ENCODE measurements around the gene RAX.

The RAX gene

GRCh38 chr18:59300676-59301285, 27.5 kb upstream of the RAX start:
- H3K27ac ChIP-seq, result no peak overlapping the region
- no peaks in the 10 kb centered on the region for H3K9me3 ChIP-seq
- no peak for DNase-seq
- no peak overlapping the region for H3K4me3 ChIP-seq
- peaks cover 0 to 18% of the 10 kb centered on the region in 2 donors for H3K27me3 ChIP-seq
- no peaks in the 10 kb centered on the region for H3K36me3 ChIP-seq
- no peaks in the 10 kb centered on the region for H3K4me1 ChIP-seq
- no peak for TF ChIP-seq CTCF (IDR thresholded peaks at IDR 0.05)
- intact Hi-C loops (cut with DNase I; ENCODE audit: low total_unique reads), result no loop called here

- no peaks in the 10 kb centered on the region for H3K9me3 ChIP-seq
- no peaks in the 10 kb centered on the region for H3K4me1 ChIP-seq
- no peak overlapping the region for H3K4me3 ChIP-seq
- DNase-seq, result no peak
- peaks cover 0 to 15% of the 10 kb centered on the region in 2 donors for H3K27me3 ChIP-seq
- no peak overlapping the region for H3K27ac ChIP-seq
- intact Hi-C loops (cut with DNase I; ENCODE audit: low total_unique reads), result no loop called here
- no peaks in the 10 kb centered on the region for H3K36me3 ChIP-seq
- TF ChIP-seq CTCF (IDR thresholded peaks at IDR 0.05), result no peak
Measured at GRCh38 chr18:59298871-59299270, 25.6 kb upstream of the RAX start.

GRCh38 chr18:59293317-59293716, 20.1 kb upstream of the RAX start:
- Histone ChIP-seq H3K27ac (no peak overlapping the region), H3K36me3 (no peaks in the 10 kb centered on the region), H3K9me3 (no peaks in the 10 kb centered on the region), H3K4me1 (no peaks in the 10 kb centered on the region), H3K27me3 (peaks cover 0 to 9% of the 10 kb centered on the region in 2 donors), H3K4me3 (no peak overlapping the region)
- no peak for TF ChIP-seq CTCF (IDR thresholded peaks at IDR 0.05)
- intact Hi-C loops (cut with DNase I; ENCODE audit: low total_unique reads), result no loop called here
- no peak for DNase-seq

- Histone ChIP-seq H3K9me3 (no peaks in the 10 kb centered on the region), H3K4me3 (no peak overlapping the region), H3K27ac (no peak overlapping the region), H3K4me1 (no peaks in the 10 kb centered on the region), H3K36me3 (no peaks in the 10 kb centered on the region), H3K27me3 (peaks cover 0 to 4% of the 10 kb centered on the region in 2 donors)
- no peak for TF ChIP-seq CTCF (IDR thresholded peaks at IDR 0.05)
- intact Hi-C loops (cut with DNase I; ENCODE audit: low total_unique reads), result no loop called here
- DNase-seq, result no peak
Measured at GRCh38 chr18:59286341-59286740, 13.1 kb upstream of the RAX start.

GRCh38 chr18:59282341-59282740, 9.1 kb upstream of the RAX start:
- TF ChIP-seq CTCF (IDR thresholded peaks at IDR 0.05), result no peak
- intact Hi-C loops (cut with DNase I; ENCODE audit: low total_unique reads), result no loop called here
- H3K27me3 ChIP-seq, result peaks cover 0 to 22% of the 10 kb centered on the region in 2 donors

GRCh38 chr18:59279722-59280121, 6.5 kb upstream of the RAX start:
- Histone ChIP-seq H3K27ac (no peak overlapping the region), H3K9me3 (no peaks in the 10 kb centered on the region), H3K27me3 (peaks cover 0 to 46% of the 10 kb centered on the region in 2 donors), H3K4me1 (no peaks in the 10 kb centered on the region), H3K4me3 (no peak overlapping the region), H3K36me3 (no peaks in the 10 kb centered on the region)
- no peak for TF ChIP-seq CTCF (IDR thresholded peaks at IDR 0.05)
- intact Hi-C loops (cut with DNase I; ENCODE audit: low total_unique reads), result no loop called here
- no peak for DNase-seq

More at GRCh38 chr18:59282341-59282740, 9.1 kb upstream of the RAX start:
- no peak for DNase-seq
- Histone ChIP-seq H3K4me3 (no peak overlapping the region), H3K36me3 (no peaks in the 10 kb centered on the region), H3K4me1 (no peaks in the 10 kb centered on the region), H3K9me3 (no peaks in the 10 kb centered on the region), H3K27ac (no peak overlapping the region)
